GM13977 (cell line): ENCODE measurements around the gene CRABP2.

Source experiments
- DNase-seq: peaks from one replicate; pipeline ENCODE4 v3.0.0; 2012; ENCODE audit warnings: low spot score
- in situ Hi-C: fragments of 300-500 bp; cut with MboI; formaldehyde crosslinking; loops from one replicate; pipeline ENCODE4 v1.12.0; 2022; ENCODE audit warnings: low sequenced_read_pairs, low pct_unique_long_range_greater_than_20kb, mixed read lengths, inconsistent platforms; ENCODE audit not compliant: unreplicated experiment
- TF ChIP-seq, protein P1 (sequence below): IDR thresholded peaks from 2 replicates; pipeline ENCODE4 v1.5.1; 2012; ENCODE audit warnings: mild to moderate bottlenecking, control low read depth; ENCODE audit not compliant: insufficient read depth; ENCODE audit errors: extremely low read depth, missing control alignments

CRABP2 gene

DNA sequence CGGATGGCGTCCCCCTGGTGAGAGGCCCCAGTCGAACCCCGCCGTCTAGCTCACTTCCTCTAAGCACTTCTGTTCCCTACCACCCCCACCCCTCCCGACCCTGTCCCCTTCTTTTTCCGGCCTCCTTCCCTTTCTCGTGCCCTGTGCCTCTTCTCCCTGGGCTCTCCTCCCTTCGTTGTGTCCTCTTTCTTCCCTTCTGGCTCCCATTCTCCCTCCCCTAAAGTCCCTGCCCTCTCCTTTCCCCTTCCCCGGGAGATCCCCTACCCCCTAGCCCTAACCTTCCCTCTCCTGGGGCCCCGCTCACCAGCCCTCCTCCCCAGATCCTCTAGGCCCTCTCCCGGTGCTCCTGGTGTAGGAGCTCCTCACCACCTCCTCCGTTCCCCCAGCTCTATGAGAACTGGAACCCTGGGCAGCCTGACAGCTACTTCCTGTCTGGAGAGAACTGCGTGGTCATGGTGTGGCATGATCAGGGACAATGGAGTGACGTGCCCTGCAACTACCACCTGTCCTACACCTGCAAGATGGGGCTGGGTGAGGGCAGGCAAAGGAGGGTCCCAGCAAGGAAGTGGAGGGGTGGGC is 47.6 kb downstream of the CRABP2 start:
- in situ Hi-C loops, result no loop called here
- TF ChIP-seq, protein P1, sequence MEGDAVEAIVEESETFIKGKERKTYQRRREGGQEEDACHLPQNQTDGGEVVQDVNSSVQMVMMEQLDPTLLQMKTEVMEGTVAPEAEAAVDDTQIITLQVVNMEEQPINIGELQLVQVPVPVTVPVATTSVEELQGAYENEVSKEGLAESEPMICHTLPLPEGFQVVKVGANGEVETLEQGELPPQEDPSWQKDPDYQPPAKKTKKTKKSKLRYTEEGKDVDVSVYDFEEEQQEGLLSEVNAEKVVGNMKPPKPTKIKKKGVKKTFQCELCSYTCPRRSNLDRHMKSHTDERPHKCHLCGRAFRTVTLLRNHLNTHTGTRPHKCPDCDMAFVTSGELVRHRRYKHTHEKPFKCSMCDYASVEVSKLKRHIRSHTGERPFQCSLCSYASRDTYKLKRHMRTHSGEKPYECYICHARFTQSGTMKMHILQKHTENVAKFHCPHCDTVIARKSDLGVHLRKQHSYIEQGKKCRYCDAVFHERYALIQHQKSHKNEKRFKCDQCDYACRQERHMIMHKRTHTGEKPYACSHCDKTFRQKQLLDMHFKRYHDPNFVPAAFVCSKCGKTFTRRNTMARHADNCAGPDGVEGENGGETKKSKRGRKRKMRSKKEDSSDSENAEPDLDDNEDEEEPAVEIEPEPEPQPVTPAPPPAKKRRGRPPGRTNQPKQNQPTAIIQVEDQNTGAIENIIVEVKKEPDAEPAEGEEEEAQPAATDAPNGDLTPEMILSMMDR, result no peak
- DNase-seq, result no peak

DNA sequence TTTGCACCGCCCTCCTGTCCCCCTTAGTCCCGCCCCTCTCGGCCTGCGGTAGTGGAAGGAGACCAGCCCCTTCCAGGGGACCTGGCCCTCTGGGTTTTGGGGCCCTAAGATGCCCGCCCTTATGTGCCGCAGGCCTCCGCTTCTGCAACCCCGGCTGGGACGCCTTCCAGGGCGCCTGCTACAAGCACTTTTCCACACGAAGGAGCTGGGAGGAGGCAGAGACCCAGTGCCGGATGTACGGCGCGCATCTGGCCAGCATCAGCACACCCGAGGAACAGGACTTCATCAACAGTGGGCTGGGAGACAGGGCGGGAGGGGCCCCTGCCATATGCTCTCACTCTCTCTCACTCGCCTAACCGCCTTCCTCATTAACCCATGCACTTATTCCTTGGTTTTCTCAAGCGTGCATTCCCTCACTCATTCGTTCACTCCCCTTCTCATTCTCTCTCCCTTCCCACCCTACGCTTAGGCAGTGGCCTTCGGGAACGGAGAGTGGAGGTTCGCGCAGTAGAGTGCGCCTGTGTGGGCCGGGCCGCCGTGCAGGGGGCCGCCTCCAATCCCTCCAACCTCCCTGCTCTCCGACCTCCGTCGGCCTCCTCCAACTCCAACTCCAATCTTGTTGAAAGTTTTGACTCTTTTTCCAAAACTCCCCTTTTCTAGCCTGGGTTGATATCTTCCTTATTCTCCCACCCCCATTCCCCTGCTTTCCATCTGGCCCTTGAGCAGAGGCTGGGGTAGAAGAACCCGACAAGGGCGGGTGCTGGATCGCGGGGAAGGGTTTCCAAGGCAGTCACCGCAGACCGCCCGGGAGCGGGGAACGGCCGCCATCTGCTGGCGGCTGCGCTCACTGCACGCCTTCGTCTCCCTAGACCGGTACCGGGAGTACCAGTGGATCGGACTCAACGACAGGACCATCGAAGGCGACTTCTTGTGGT is 48.3 kb downstream of the CRABP2 start:
- in situ Hi-C loops, result no loop called here
- TF ChIP-seq, protein P1, result peak; percentile 96
- DNase-seq, result peak; percentile 83

DNA sequence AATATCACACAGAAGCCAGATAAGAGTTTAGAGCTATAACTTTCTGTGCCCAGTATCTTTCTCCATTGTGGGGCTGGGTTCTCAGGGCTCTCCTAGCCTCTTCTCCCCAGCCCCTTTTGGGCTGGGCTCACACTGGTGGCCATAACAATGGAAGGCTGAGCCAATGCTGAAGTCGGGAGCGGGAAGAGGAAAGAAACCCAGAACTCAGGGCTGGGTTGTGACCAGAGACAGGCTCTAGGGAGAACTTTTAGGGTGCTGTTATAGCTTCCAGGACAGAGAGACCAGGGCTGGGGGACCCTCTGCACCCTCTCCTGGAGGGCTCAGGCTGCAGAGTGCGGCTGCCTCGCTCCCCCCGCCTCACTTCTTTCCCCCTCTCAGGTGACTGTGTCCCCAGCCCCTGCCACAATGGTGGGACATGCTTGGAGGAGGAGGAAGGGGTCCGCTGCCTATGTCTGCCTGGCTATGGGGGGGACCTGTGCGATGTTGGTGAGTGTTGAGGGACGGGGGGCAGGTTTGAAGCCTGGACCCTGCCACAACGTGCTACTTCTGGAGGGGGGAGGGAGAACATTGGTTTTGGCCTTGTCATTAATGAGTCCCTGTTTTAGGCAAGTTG is 49.4 kb downstream of the CRABP2 start:
- in situ Hi-C loops, result no loop called here
- TF ChIP-seq, protein P1, result no peak
- DNase-seq, result no peak

DNA sequence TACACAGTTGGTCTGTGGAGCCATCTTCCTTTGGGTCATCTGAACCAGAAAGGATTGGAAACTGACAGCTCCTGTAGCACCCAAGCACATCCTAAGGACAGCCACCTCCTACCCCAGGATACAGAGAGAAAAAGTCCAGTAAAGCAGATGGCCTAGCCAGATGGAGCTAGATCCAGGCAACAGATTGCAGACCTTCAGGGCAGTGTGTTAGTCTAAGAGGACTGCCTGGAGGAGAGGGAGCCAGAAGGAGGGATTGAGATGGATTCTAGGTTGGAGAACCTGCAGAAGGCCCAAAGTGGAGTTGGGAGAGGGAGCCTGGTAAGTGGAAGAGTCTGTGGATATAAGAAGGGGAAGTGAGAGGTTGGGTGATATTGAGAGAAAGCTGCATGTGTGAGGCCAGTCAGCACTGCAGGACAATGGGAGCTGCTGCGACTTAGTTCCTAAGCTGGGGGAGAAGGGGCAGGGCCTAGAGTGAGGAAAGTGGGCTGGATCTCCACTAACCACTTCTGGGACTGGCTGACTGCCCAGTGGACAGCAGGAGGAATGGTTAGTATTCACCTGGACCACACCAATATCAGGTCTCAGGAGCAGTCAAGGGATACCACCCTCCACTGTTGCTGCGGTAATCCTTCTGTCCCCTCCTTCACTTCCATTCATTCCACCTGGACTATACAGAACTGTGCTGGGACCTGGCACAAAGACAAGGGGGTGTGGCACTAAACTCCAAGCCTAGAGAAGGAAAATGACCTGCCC is 50.1 kb downstream of the CRABP2 start:
- TF ChIP-seq, protein P1, result no peak
- no peak for DNase-seq
- in situ Hi-C loops, result no loop called here

DNA sequence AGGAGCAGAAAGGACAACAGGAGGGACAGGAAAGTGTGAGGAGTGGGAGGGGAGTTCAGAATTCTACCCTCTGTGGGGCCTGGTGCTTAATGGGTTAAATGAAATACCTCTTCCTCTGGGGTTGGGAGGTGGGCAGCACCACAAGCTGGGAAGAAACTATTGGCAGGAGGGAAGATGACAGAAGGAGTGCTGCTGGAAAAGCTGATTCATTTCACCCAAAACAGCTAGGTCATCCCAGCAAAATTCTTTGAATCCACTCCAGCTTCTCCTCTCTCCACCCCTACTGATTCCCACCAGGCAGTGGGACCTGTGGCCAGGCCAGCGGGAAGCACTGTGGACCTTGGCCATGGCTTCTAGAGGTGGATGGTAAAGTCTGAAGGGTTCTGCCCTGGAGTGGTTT is 50.7 kb downstream of the CRABP2 start:
- in situ Hi-C loops, result no loop called here
- TF ChIP-seq, protein P1, result no peak
- no peak for DNase-seq

DNA sequence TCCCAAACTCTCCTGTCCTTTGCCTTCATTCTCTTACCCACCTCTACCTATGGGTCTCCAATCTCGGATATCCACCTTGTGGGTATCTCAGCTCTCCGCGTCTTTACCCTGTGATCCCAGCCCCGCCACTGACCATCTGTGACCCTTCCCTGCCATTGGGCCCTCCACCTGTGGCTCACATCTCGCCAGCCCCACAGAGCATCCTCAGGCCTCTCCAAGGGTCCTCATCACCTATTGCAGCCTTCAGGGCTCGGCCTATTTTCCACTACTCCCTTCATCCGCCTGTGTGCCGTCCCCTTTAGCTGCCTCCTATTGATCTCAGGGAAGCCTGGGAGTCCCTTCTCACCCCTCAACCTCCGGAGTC is 52.4 kb downstream of the CRABP2 start:
- no peak for DNase-seq
- in situ Hi-C loops, result no loop called here
- TF ChIP-seq, protein P1, result no peak
